Prostate gland (tissue), 2 donors: ENCODE measurements around the gene GSTA4.

Experiments
- CTCF ChIP-seq, 4 experiments: fragments of 200-600 bp in 2 of 4; fragments of 450-650 bp in 2 of 4; sonication (generic) in 2 of 4; IDR thresholded peaks; 1 replicate in 3 of 4; 2 replicates in 1 of 4; pipeline ENCODE4 v1.5.1; 2016 to 2019; ENCODE audit warnings: antibody characterized with exemption in 4 of 4, mild to moderate bottlenecking in 2 of 4, moderate library complexity in 2 of 4
- POLR2A ChIP-seq: fragments of 450-650 bp; IDR thresholded peaks from one replicate; pipeline ENCODE4 v1.6.1; 2016; ENCODE audit warnings: antibody characterized with exemption, mild to moderate bottlenecking
- POLR2AphosphoS5 ChIP-seq: sonication (generic); formaldehyde crosslinking; IDR thresholded peaks from one replicate; pipeline ENCODE4 v1.6.1; 2017; ENCODE audit warnings: antibody characterized with exemption

- no peak for TF ChIP-seq CTCF (IDR thresholded peaks at IDR 0.05)
- no peak for TF ChIP-seq POLR2A
- TF ChIP-seq POLR2AphosphoS5: no peak
Measured at GRCh38 chr6:52995913-52996645, 995 bp upstream of the GSTA4 start.
